Keratinocyte (primary cell): Measurements from ENCODE around the gene SGCE. TPM values are rescaled to one million over a fixed set of nuclear protein-coding genes. Genes with fewer than 3 reads are reported as not detected.

Experiments
- DNase-seq: peaks from one replicate; pipeline ENCODE4 v3.0.0-alpha.2; 2011; ENCODE audit warnings: low read depth, missing footprints, low spot score
- FAIRE-seq: peaks from 2 replicates; lab custom pipeline; 2011; peaks lifted over from hg19 to GRCh38; lab: Jason Lieb, UNC
- H2AFZ ChIP-seq: 2 replicates; pipeline ENCODE4 v1.6.0; 2012; ENCODE audit warnings: low read length, control low read depth, inconsistent platforms; ENCODE audit not compliant: control insufficient read depth
- H3K27ac ChIP-seq: 2 replicates; pipeline ENCODE4 v1.5.1; 2011; ENCODE audit warnings: low read length; ENCODE audit not compliant: control insufficient read depth, insufficient read depth
- H3K27me3 ChIP-seq: 3 replicates; pipeline ENCODE4 v1.6.0; 2011; ENCODE audit warnings: low read length; ENCODE audit not compliant: control insufficient read depth, insufficient read depth; ENCODE audit errors: extremely low read depth
- H3K36me3 ChIP-seq, 2 experiments: 2 replicates in 1 of 2; 3 replicates in 1 of 2; pipeline ENCODE4 v1.5.1; 2011; ENCODE audit warnings: low read length in 2 of 2, mild to moderate bottlenecking in 1 of 2; ENCODE audit not compliant: control insufficient read depth in 2 of 2, insufficient read depth in 2 of 2; ENCODE audit errors: extremely low read depth in 1 of 2
- H3K4me1 ChIP-seq: 3 replicates; pipeline ENCODE4 v1.5.1; 2011; ENCODE audit warnings: low read length; ENCODE audit not compliant: control insufficient read depth, insufficient read depth; ENCODE audit errors: extremely low read depth
- H3K4me2 ChIP-seq: 3 replicates; pipeline ENCODE4 v1.6.0; 2011; ENCODE audit warnings: low read depth, low read length; ENCODE audit not compliant: control insufficient read depth, insufficient read depth; ENCODE audit errors: extremely low read depth
- H3K4me3 ChIP-seq, 3 experiments: fragments of 200-600 bp in 1 of 3; sonication (generic) in 1 of 3; 2 replicates in 2 of 3; 3 replicates in 1 of 3; pipeline ENCODE4 v1.5.1; 2011 to 2016; ENCODE audit warnings: low read length in 3 of 3, mild to moderate bottlenecking in 3 of 3, control low read depth in 2 of 3, inconsistent platforms in 1 of 3, low read depth in 1 of 3, mixed read lengths in 1 of 3, mixed run types in 1 of 3, moderate library complexity in 1 of 3; ENCODE audit not compliant: control insufficient read depth in 2 of 3, insufficient read depth in 2 of 3; ENCODE audit errors: extremely low read depth in 1 of 3
- H3K79me2 ChIP-seq: 2 replicates; pipeline ENCODE4 v1.6.0; 2012; ENCODE audit warnings: low read length; ENCODE audit not compliant: control insufficient read depth, insufficient read depth
- H3K9ac ChIP-seq: 3 replicates; pipeline ENCODE4 v1.6.0; 2011; ENCODE audit warnings: low read length; ENCODE audit not compliant: control insufficient read depth, insufficient read depth; ENCODE audit errors: extremely low read depth
- H3K9me1 ChIP-seq: 3 replicates; pipeline ENCODE4 v1.6.0; 2011; ENCODE audit warnings: low read length; ENCODE audit not compliant: control insufficient read depth, insufficient read depth; ENCODE audit errors: extremely low read depth
- H3K9me3 ChIP-seq: 2 replicates; pipeline ENCODE4 v1.5.1; 2012; ENCODE audit warnings: low read depth, low read length; ENCODE audit not compliant: control insufficient read depth
- H4K20me1 ChIP-seq: 3 replicates; pipeline ENCODE4 v1.6.0; 2011; ENCODE audit warnings: low read length; ENCODE audit not compliant: control insufficient read depth, insufficient read depth; ENCODE audit errors: extremely low read depth
- CTCF ChIP-seq, 3 experiments: IDR thresholded peaks in 1 of 3; conservative IDR thresholded peaks in 1 of 3; optimal IDR thresholded peaks in 1 of 3; 2 replicates in 2 of 3; 3 replicates in 1 of 3; pipeline versions ENCODE3 to v1.5.1; 2011; ENCODE audit warnings: low read length in 3 of 3, mild to moderate bottlenecking in 3 of 3, moderate library complexity in 2 of 3, control low read depth in 1 of 3, inconsistent platforms in 1 of 3; ENCODE audit not compliant: insufficient read depth in 2 of 3; ENCODE audit errors: extremely low read depth in 1 of 3
- EZH2 ChIP-seq: IDR thresholded peaks from one replicate; pipeline ENCODE4 v1.6.1; 2012; ENCODE audit warnings: inconsistent platforms, mild to moderate bottlenecking, low read length, moderate library complexity
- dilution Hi-C: fragments of 300-500 bp; cut with MboI; formaldehyde crosslinking; loops from one replicate; pipeline ENCODE4 v1.7.0; 2020; ENCODE audit warnings: low sequenced_read_pairs; ENCODE audit not compliant: extremely low pct_ligation_motif_present
- polyA plus RNA-seq, 5 experiments: library from polyadenylated mRNA; depleted of rRNA in 3 of 5; stranded (reverse) in 3 of 5; stranded (forward) in 1 of 5; unstranded in 1 of 5; fragments of >200 nt; gene quantifications; 1 replicate in 1 of 5; 2 replicates in 3 of 5; 3 replicates in 1 of 5; pipeline versions ENCODE4 v1.2.1 to v1.2.3, GENCODE V29; 2011 to 2012; ENCODE audit warnings: missing spikeins in 2 of 5, low read depth in 1 of 5, low replicate concordance in 1 of 5

SGCE gene
- polyA plus RNA-seq, 1 donor (not counting 4 experiments of a cell fraction or from before 2014, with no cell fraction given): 7.9 TPM

- Histone ChIP-seq H3K4me2 (no peak overlapping the region), H4K20me1 (no peaks in the 10 kb centered on the region), H3K4me3 (no peak overlapping the region), H3K27me3 (no peaks in the 10 kb centered on the region), H3K27ac (no peak overlapping the region), H3K36me3 (no peaks in the 10 kb centered on the region), H3K79me2 (no peaks in the 10 kb centered on the region), H3K9ac (no peak overlapping the region), H3K9me1 (no peaks in the 10 kb centered on the region), H2AFZ (no peak overlapping the region), H3K4me1 (no peaks in the 10 kb centered on the region), H3K9me3 (no peaks in the 10 kb centered on the region)
- TF ChIP-seq CTCF (optimal IDR thresholded peaks at IDR 0.05 in 1 of 3, IDR thresholded peaks at IDR 0.05 in 1 of 3, conservative IDR thresholded peaks at IDR 0.05 in 1 of 3; ENCODE audit: extremely low read depth in 1 of 3, insufficient read depth in 2 of 3, low read length in 3 of 3): no peak
- no peak for TF ChIP-seq EZH2
- dilution Hi-C loops: no loop called here
- no peak for FAIRE-seq
- no peak for DNase-seq
Observed at GRCh38 chr7:94671444-94672235, 15.7 kb upstream of the SGCE start.

GRCh38 chr7:94669773-94670495, 14.0 kb upstream of the SGCE start:
- Histone ChIP-seq H3K36me3 (no peaks in the 10 kb centered on the region), H3K9me3 (no peaks in the 10 kb centered on the region), H3K27ac (no peak overlapping the region), H3K4me1 (no peaks in the 10 kb centered on the region), H2AFZ (no peak overlapping the region), H3K27me3 (no peaks in the 10 kb centered on the region), H3K9ac (no peak overlapping the region), H3K4me2 (no peak overlapping the region), H4K20me1 (no peaks in the 10 kb centered on the region), H3K9me1 (no peaks in the 10 kb centered on the region), H3K4me3 (no peak overlapping the region), H3K79me2 (no peaks in the 10 kb centered on the region)
- no peak for TF ChIP-seq EZH2
- TF ChIP-seq CTCF (optimal IDR thresholded peaks at IDR 0.05 in 1 of 3, IDR thresholded peaks at IDR 0.05 in 1 of 3, conservative IDR thresholded peaks at IDR 0.05 in 1 of 3; ENCODE audit: extremely low read depth in 1 of 3, insufficient read depth in 2 of 3, low read length in 3 of 3): no peak
- dilution Hi-C loops: no loop called here
- DNase-seq: no peak
- no peak for FAIRE-seq
